ENCODE measurements around the gene ZRANB3. TPM values are rescaled to one million over a fixed set of nuclear protein-coding genes. Genes with fewer than 3 reads are reported as not detected.

The ZRANB3 gene
- total RNA-seq, 1 donor from 2014 or later: 18.6 TPM

- no peaks in the 10 kb centered on the region for H3K9me3 Mint-ChIP-seq
- no peak overlapping the region for H3K4me3 Mint-ChIP-seq
- no peak for TF ChIP-seq CTCF (conservative IDR thresholded peaks at IDR 0.05)
- H3K4me1 Mint-ChIP-seq: no peaks in the 10 kb centered on the region
- H3K36me3 Mint-ChIP-seq (ENCODE audit: low read depth): peaks cover 24% of the 10 kb centered on the region
- H3K27ac Mint-ChIP-seq (ENCODE audit: unreplicated experiment): no peak overlapping the region
- no peak for DNase-seq (ENCODE audit: low read depth, low spot score)
- no peaks in the 10 kb centered on the region for H3K27me3 Mint-ChIP-seq (ENCODE audit: low read depth)
These were observed 371.8 kb downstream of the ZRANB3 start for GRCh38 chr2:135159191-135159590.

- Mint-ChIP-seq H3K27me3 (ENCODE audit: low read depth) (no peaks in the 10 kb centered on the region), H3K4me3 (no peak overlapping the region)
These were observed 373.2 kb downstream of the ZRANB3 start for GRCh38 chr2:135157856-135158255.

GRCh38 chr2:135154962-135155361 lies 376.1 kb downstream of the ZRANB3 start:
- TF ChIP-seq CTCF (conservative IDR thresholded peaks at IDR 0.05): no peak
- Mint-ChIP-seq H3K27ac (ENCODE audit: unreplicated experiment) (no peak overlapping the region), H3K36me3 (ENCODE audit: low read depth) (peaks cover 34% of the 10 kb centered on the region), H3K27me3 (ENCODE audit: low read depth) (no peaks in the 10 kb centered on the region), H3K9me3 (no peaks in the 10 kb centered on the region), H3K4me1 (peaks cover 10% of the 10 kb centered on the region), H3K4me3 (no peak overlapping the region)
- DNase-seq (ENCODE audit: low read depth, low spot score): no peak

More at GRCh38 chr2:135157856-135158255, 373.2 kb downstream of the ZRANB3 start:
- no peaks in the 10 kb centered on the region for H3K9me3 Mint-ChIP-seq
- no peak for TF ChIP-seq CTCF (conservative IDR thresholded peaks at IDR 0.05)
- peaks cover 28% of the 10 kb centered on the region for H3K36me3 Mint-ChIP-seq (ENCODE audit: low read depth)
- H3K27ac Mint-ChIP-seq (ENCODE audit: unreplicated experiment): no peak overlapping the region
- DNase-seq (ENCODE audit: low read depth, low spot score): no peak
- no peaks in the 10 kb centered on the region for H3K4me1 Mint-ChIP-seq

GRCh38 chr2:135152361-135152760 lies 378.7 kb downstream of the ZRANB3 start:
- Mint-ChIP-seq H3K9me3 (no peaks in the 10 kb centered on the region), H3K27me3 (ENCODE audit: low read depth) (no peaks in the 10 kb centered on the region), H3K27ac (ENCODE audit: unreplicated experiment) (no peak overlapping the region), H3K4me3 (no peak overlapping the region), H3K4me1 (peaks cover 11% of the 10 kb centered on the region), H3K36me3 (ENCODE audit: low read depth) (peaks cover 33% of the 10 kb centered on the region)
- DNase-seq (ENCODE audit: low read depth, low spot score): no peak
- TF ChIP-seq CTCF (conservative IDR thresholded peaks at IDR 0.05): no peak

GRCh38 chr2:135151615-135152014 lies 379.4 kb downstream of the ZRANB3 start:
- Mint-ChIP-seq H3K36me3 (ENCODE audit: low read depth) (peaks cover 32% of the 10 kb centered on the region), H3K9me3 (no peaks in the 10 kb centered on the region), H3K4me3 (no peak overlapping the region), H3K4me1 (peaks cover 11% of the 10 kb centered on the region), H3K27ac (ENCODE audit: unreplicated experiment) (no peak overlapping the region), H3K27me3 (ENCODE audit: low read depth) (no peaks in the 10 kb centered on the region)
- TF ChIP-seq CTCF (conservative IDR thresholded peaks at IDR 0.05): no peak
- no peak for DNase-seq (ENCODE audit: low read depth, low spot score)

- Mint-ChIP-seq H3K4me1 (peaks cover 11% of the 10 kb centered on the region), H3K27me3 (ENCODE audit: low read depth) (no peaks in the 10 kb centered on the region), H3K4me3 (no peak overlapping the region), H3K9me3 (no peaks in the 10 kb centered on the region), H3K27ac (ENCODE audit: unreplicated experiment) (no peak overlapping the region), H3K36me3 (ENCODE audit: low read depth) (peaks cover 30% of the 10 kb centered on the region)
- TF ChIP-seq CTCF (conservative IDR thresholded peaks at IDR 0.05): no peak
- no peak for DNase-seq (ENCODE audit: low read depth, low spot score)
These were observed 380.3 kb downstream of the ZRANB3 start for GRCh38 chr2:135150725-135151124.
